Spleen (tissue), 7 donors: ENCODE results near the gene SORBS1.

Source experiments
- CTCF ChIP-seq, 11 experiments: fragments of 200-600 bp in 7 of 11; fragments of 450-650 bp in 4 of 11; sonication (generic) in 4 of 11; IDR thresholded peaks in 8 of 11; conservative IDR thresholded peaks in 3 of 11; 1 replicate in 7 of 11; 2 replicates in 4 of 11; pipeline versions ENCODE4 v1.4.0 to v1.8.0; 2016 to 2021; ENCODE audit warnings: antibody characterized with exemption in 11 of 11, inconsistent platforms in 4 of 11, mild to moderate bottlenecking in 1 of 11
- POLR2AphosphoS5 ChIP-seq, 3 donors: sonication (generic); formaldehyde crosslinking; IDR thresholded peaks; one replicate each; pipeline ENCODE4 v1.5.1; 2017; ENCODE audit warnings: antibody characterized with exemption in 3 of 3
- donor health status: DM: no; HTN: no; CAD: no; lungs with moderate emphysema.
- donor health status: DM: no; HTN: no; CAD: no.
- donor health status: DM: no; HTN: no; CAD: no.

- TF ChIP-seq POLR2AphosphoS5 (IDR thresholded peaks at IDR 0.05) (no peak), CTCF (IDR thresholded peaks at IDR 0.05 in 8 of 11, conservative IDR thresholded peaks at IDR 0.05 in 3 of 11) (no peak)
Measured at GRCh38 chr10:95454356-95454755, 106.8 kb downstream of the SORBS1 start.
